Aorta (tissue), 5 donors: ENCODE measurements around the gene BCAS1. TPM values are rescaled to one million over a fixed set of nuclear protein-coding genes. Genes with fewer than 3 reads are reported as not detected.
"Not testable (repeated sequence)": the region's sequence is repeated elsewhere in the genome, so short reads cannot be mapped to it uniquely, and the experiment has no call there.

ENCODE experiments used
- ATAC-seq: fragments of 200-7000 bp; cut with Tn5 transposase; one replicate; pipeline ENCODE4 v1.9.1; 2022; ENCODE audit warnings: moderate library complexity; ENCODE audit not compliant: low FRiP score
- DNase-seq, 2 donors: peaks; one replicate each; pipeline ENCODE4 v3.0.0-alpha.2; 2020
- H3K27ac ChIP-seq, 2 donors: one replicate each; pipeline ENCODE4 v1.5.1; 2013; ENCODE audit warnings: low read length in 2 of 2, mild to moderate bottlenecking in 2 of 2, moderate library complexity in 2 of 2, control low read depth in 1 of 2, inconsistent platforms in 1 of 2, low read depth in 1 of 2
- H3K27me3 ChIP-seq, 2 donors: one replicate each; pipeline ENCODE4 v1.6.1; 2013; ENCODE audit warnings: control low read depth in 1 of 2, low read length in 1 of 2, mild to moderate bottlenecking in 1 of 2, moderate library complexity in 1 of 2; ENCODE audit not compliant: insufficient read depth in 2 of 2, control insufficient read depth in 1 of 2
- H3K36me3 ChIP-seq, 2 donors: one replicate each; pipeline ENCODE4 v1.6.1; 2013; ENCODE audit warnings: control low read depth in 1 of 2, low read length in 1 of 2, mild to moderate bottlenecking in 1 of 2; ENCODE audit not compliant: insufficient read depth in 2 of 2, control insufficient read depth in 1 of 2
- H3K4me1 ChIP-seq, 2 donors: one replicate each; pipeline ENCODE4 v1.6.1; 2013; ENCODE audit warnings: low read length in 2 of 2, control low read depth in 1 of 2, mild to moderate bottlenecking in 1 of 2, moderate library complexity in 1 of 2; ENCODE audit not compliant: insufficient read depth in 2 of 2, control insufficient read depth in 1 of 2
- H3K4me3 ChIP-seq, 2 donors: one replicate each; pipeline ENCODE4 v1.5.1; 2013; ENCODE audit warnings: low read length in 2 of 2, control low read depth in 1 of 2, mild to moderate bottlenecking in 1 of 2
- H3K9me3 ChIP-seq: one replicate; pipeline ENCODE4 v1.6.1; 2013; ENCODE audit warnings: mild to moderate bottlenecking, low read length; ENCODE audit not compliant: control insufficient read depth
- WGBS, 2 donors: extraction: QIAGEN DNeasy Blood & Tissue Kit; methylation state at CpG; one replicate each; pipeline ENCODE4 v1.1.7; 2013; 5-methylcytosine and 5-hydroxymethylcytosine counted together
- intact Hi-C, 2 donors: fragments of 100-400 bp; cut with DNase I; formaldehyde crosslinking; loops; one replicate each; pipeline versions ENCODE4 v1.14.2 to v1.15.0; 2022
- polyA plus RNA-seq, 2 donors: library from polyadenylated mRNA; stranded (reverse); fragments of 200-250 nt; gene quantifications; one replicate each; pipeline ENCODE4 v1.2.3, GENCODE V29; 2013
- total RNA-seq, 2 donors: library from RNA; stranded (reverse); fragmentation: NEBNext Ultra II Directional; extraction: Animal tissue kit (Norgen Biotek cat#: 25700); gene quantifications; one replicate each; pipeline ENCODE4 v1.2.1, GENCODE V29; 2021
- donor health status: healthy with polysubstance abuse.
- donor health status: Bipolar disorder and iron deficiency.
- donor health status: DM: no; HTN: no; CAD: no.
- donor health status: DM: no; HTN: no; CAD: no.
- donor health status: DM: yes; HTN: yes; CAD: no.

The BCAS1 gene
- total and polyA plus RNA-seq, 4 donors = 0.51 to 8.9 (median 1.8) TPM

DNA sequence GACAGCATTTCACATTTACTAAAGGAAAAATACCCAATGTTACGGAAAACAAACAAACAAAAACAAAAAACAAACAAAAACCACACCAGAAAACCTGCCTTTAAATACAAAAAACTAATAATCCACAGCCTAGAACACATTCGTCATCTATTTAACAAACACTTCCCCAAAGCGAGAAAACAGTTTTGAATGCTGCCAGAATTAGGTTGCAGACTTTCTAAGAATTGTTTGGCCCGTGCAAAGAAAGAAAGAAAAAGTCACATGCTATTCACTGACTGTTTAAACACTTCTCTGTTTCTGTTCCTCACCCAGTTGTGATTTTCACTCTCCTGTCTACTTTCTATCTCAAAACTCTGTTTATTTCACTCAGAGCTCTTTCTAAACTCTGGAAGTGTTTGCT, 52.5 kb downstream of the BCAS1 start:
- intact Hi-C loops = no loop called here
- Histone ChIP-seq H3K9me3 (no peaks in the 10 kb centered on the region), H3K27me3 (no peaks in the 10 kb centered on the region), H3K36me3 (no peaks in the 10 kb centered on the region), H3K4me1 (no peaks in the 10 kb centered on the region), H3K4me3 (no peak overlapping the region), H3K27ac (no peak overlapping the region)
- ATAC-seq (no peak), DNase-seq (no peak)
- 59 to 60% methylated on average over 4 of the region's 4 CpGs for WGBS, 2 donors

DNA sequence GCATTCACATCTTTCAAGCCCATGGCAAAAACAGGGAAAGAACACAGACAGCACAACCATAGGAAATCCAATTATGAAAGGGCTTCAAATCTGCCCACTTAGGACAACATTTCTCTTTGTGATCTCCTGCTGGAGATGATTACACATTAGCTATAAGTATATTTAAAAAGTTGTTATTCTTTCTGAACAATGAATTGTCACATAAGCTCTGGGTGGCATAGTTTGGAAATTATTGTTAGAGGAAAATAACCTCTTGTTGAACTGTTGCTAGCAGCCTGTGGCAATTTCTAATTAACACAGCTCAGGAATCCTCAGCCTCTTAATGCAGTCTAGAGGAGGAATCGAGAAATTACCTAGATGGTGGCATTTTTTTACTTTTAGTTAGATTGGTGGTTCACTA, 54.9 kb downstream of the BCAS1 start:
- ATAC-seq (no peak), DNase-seq (no peak)
- Histone ChIP-seq H3K4me1 (no peaks in the 10 kb centered on the region), H3K27ac (no peak overlapping the region), H3K36me3 (no peaks in the 10 kb centered on the region), H3K27me3 (no peaks in the 10 kb centered on the region), H3K4me3 (no peak overlapping the region), H3K9me3 (no peaks in the 10 kb centered on the region)
- intact Hi-C loops = no loop called here
- WGBS, 2 donors = 67 to 78% methylated on average over 1 of the region's 1 CpG

DNA sequence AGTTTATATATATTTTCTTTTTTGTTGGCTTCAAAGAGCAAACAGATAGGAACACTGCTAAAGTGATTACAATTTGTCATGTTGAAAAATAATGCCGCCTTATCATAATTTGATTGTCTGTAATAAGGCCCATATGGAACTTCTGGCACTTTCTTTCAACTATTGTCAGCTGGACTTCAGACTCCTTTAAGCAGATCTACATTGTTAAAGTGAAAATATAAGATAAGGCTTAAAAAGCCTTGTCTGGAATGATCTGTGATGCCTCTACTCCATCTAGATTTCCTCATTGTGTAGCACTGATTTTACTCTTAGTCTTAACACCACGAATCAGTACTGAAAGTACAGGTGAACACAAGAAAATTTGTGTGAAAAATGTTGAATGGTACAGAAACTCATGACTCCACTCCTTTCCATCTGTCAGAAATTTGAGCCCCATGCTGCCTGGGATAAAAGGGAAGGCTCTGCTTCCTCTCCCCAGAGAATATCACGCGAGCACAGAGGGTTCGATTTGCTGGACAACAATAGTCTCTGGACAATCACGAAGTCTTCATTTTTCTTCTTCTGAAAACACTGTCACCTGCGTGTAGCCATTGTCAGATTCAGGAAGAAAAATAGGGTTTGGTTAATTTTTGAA, 56.0 kb downstream of the BCAS1 start:
- no peak overlapping the region for H3K27ac ChIP-seq
- no peaks in the 10 kb centered on the region for H3K9me3 ChIP-seq
- H3K36me3 ChIP-seq = no peaks in the 10 kb centered on the region
- H3K4me3 ChIP-seq = no peak overlapping the region
- no peak for DNase-seq
- intact Hi-C loops = no loop called here
- ATAC-seq = no peak
- WGBS, 2 donors = 33 to 49% methylated on average over 7 of the region's 7 CpGs
- no peaks in the 10 kb centered on the region for H3K4me1 ChIP-seq
- H3K27me3 ChIP-seq = no peaks in the 10 kb centered on the region

DNA sequence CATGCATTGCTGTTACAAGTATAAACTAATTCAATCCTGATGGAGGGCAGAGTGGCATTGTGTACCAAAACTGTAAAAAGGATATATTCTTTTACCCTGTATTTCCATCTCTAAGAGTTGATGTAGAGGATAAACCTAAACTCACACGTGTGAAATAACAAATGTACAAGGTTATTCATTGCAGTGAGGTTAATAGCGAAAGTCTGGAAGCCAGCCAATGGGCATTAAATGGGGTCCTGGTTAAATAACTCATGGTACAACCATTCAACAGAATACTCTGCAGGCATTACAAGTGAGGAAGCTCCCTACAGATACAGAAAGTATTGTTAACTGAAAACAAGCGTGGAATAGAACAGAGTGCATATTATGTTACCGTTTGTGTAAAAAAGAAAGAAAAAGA, 56.9 kb downstream of the BCAS1 start:
- Histone ChIP-seq H3K27ac (no peak overlapping the region), H3K9me3 (no peaks in the 10 kb centered on the region), H3K4me1 (no peaks in the 10 kb centered on the region), H3K4me3 (no peak overlapping the region), H3K27me3 (no peaks in the 10 kb centered on the region), H3K36me3 (no peaks in the 10 kb centered on the region)
- DNase-seq (no peak), ATAC-seq (no peak)
- WGBS, 2 donors = 51 to 65% methylated on average over 4 of the region's 4 CpGs
- intact Hi-C loops = no loop called here

DNA sequence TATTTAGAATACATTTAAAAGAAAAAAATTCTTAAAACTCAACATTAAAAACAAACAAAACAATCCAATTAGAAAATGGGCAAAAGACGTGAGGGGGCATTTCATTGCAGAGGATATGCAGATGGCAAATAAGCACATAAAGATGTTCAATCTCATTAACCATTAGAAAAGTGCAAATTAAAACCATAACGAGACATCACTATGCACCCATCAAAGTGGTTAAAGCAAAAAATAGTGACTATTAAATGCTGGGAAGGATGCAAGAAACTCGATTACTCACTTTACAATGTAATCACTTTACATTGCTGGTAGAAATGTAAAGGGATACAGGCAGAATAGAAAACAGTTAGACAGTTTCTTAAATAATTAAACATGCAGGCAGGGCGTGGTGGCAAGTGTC, 59.0 kb downstream of the BCAS1 start:
- no peaks in the 10 kb centered on the region for H3K4me1 ChIP-seq
- WGBS, 2 donors = 78 to 81% methylated on average over 4 of the region's 4 CpGs
- no peak overlapping the region for H3K27ac ChIP-seq
- H3K9me3 ChIP-seq = no peaks in the 10 kb centered on the region
- H3K36me3 ChIP-seq = no peaks in the 10 kb centered on the region
- ATAC-seq (no peak), DNase-seq (no peak)
- H3K4me3 ChIP-seq = no peak overlapping the region
- no peaks in the 10 kb centered on the region for H3K27me3 ChIP-seq
- intact Hi-C loops = no loop called here

DNA sequence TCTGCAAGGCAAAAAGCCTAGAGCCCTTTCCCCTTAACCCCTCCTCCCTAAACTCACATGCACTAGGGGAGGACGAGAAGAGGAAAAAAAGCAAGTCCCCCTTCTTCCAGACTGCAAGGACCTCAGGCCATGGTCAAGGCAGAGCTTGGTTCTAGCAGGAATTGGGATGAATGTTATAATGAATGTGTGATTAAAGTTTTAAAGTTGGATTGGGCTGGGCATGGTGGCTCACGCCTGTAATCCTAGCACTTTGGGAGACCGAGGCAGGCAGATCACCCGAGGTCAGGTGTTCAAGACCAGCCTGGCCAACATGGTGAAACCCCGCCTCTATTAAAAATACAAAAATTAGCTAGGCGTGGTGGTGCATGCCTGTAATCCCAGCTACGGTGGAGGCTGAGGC, 64.2 kb downstream of the BCAS1 start:
- H3K27ac ChIP-seq, H3K4me1 ChIP-seq, H3K36me3 ChIP-seq, H3K4me3 ChIP-seq, DNase-seq, H3K9me3 ChIP-seq, intact Hi-C loops, ATAC-seq, H3K27me3 ChIP-seq: not testable (repeated sequence)
- WGBS, 2 donors = 82% methylated on average over 7 of the region's 7 CpGs

DNA sequence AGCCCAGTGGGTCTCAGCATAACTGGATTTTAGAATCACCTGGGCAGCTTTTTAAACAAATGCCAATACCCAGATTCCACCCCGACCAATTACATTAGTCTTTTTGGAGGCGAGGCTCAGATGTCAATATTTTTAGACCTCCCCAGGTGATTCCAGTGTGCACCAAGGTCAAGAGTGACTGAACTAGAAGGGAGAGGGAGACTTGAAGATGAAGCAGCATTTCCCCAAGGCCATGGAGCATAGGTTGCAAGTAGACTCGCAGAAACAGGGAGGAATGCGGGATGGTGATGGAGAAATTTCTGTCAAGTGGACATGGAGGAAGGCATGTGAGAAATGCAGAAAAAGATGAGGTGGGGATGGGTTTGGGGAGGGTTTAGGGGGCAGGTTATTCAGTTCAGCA, 64.9 kb downstream of the BCAS1 start:
- peaks cover 4% of the 10 kb centered on the region for H3K9me3 ChIP-seq
- H3K27me3 ChIP-seq = no peaks in the 10 kb centered on the region
- no peak for DNase-seq
- 82 to 89% methylated on average over 4 of the region's 4 CpGs for WGBS, 2 donors
- H3K4me3 ChIP-seq = no peak overlapping the region
- no peaks in the 10 kb centered on the region for H3K36me3 ChIP-seq
- H3K4me1 ChIP-seq = no peaks in the 10 kb centered on the region
- intact Hi-C loops = no loop called here
- H3K27ac ChIP-seq = no peak overlapping the region
- no peak for ATAC-seq

DNA sequence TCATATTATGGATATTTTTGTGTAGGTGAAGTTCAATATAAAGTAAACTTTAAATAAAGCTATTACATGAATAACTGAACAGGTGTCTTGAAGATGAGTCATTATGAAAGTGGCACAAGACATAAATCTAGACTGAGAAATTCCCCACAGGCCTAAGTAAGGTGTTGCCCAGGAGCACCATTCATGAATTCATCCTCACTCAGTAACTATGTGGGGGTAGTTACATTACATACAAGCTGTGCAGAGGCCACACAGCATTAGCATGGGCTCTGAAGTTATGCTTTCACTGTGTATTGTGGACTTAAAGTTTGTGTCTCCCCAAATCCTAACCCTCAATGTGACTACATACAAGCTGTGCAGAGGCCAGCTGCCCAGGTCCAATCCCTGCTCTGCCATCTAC, 65.9 kb downstream of the BCAS1 start:
- Histone ChIP-seq H3K27ac (no peak overlapping the region), H3K27me3 (no peaks in the 10 kb centered on the region), H3K36me3 (no peaks in the 10 kb centered on the region), H3K9me3 (peaks cover 4% of the 10 kb centered on the region), H3K4me3 (no peak overlapping the region), H3K4me1 (no peaks in the 10 kb centered on the region)
- ATAC-seq (no peak), DNase-seq (no peak)
- intact Hi-C loops = no loop called here

DNA sequence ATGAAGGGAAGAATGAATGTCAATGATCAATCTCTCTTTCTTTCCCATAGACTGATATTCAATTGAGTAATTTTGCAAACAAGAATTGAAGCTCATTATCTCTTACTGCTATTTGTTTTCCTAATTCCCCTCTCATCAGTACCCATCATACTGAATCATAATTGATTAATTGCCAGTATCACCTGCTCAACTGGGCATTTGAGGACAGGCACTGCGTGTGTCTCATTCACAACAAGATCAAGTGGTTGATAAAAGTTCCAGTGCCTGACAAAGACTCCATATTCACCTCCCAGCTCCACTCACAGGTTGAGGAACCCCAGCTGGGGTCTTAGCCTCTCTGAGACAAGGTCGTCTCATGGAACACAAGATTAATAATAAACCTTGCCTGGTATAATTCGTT, 67.7 kb downstream of the BCAS1 start:
- Histone ChIP-seq H3K36me3 (no peaks in the 10 kb centered on the region), H3K27ac (no peak overlapping the region), H3K9me3 (peaks cover 4% of the 10 kb centered on the region), H3K4me1 (no peaks in the 10 kb centered on the region), H3K27me3 (no peaks in the 10 kb centered on the region), H3K4me3 (no peak overlapping the region)
- 70 to 77% methylated on average over 3 of the region's 3 CpGs for WGBS, 2 donors
- intact Hi-C loops = no loop called here
- DNase-seq = no peak
- ATAC-seq = no peak
